SK-N-SH (cell line): Measurements from ENCODE around the gene CCDC13. TPM values are rescaled to one million over a fixed set of nuclear protein-coding genes. Genes with fewer than 3 reads are reported as not detected.

ENCODE experiments used
- CTCF ChIA-PET: fragments of 300-600, 350-600 bp; formaldehyde crosslinking; extraction: SDS; loops from one replicate; lab custom pipeline; 2021; lab: Yijun Ruan, JAX
- POLR2A ChIA-PET: fragments of 350-600 bp; sonication (Branson Sonifier 250); formaldehyde crosslinking; extraction: SDS; loops from one replicate; lab custom pipeline; 2020; ENCODE audit warnings: antibody characterized with exemption, inconsistent platforms; lab: Yijun Ruan, JAX
- DNase-seq: peaks from one replicate; pipeline ENCODE4 v3.0.0; 2012
- H2AFZ ChIP-seq: fragments of 200-600 bp; sonication (generic); 2 replicates; pipeline ENCODE4 v1.8.1; 2016; ENCODE audit warnings: antibody characterized with exemption, mild to moderate bottlenecking, low read depth
- H3F3A ChIP-seq: fragments of 200-600 bp; sonication (generic); replicated peaks from 2 replicates; pipeline ENCODE3; 2016; ENCODE audit warnings: antibody characterized with exemption, mild to moderate bottlenecking; ENCODE audit not compliant: insufficient read depth
- H3K27ac ChIP-seq, 2 experiments: fragments of 200-500 bp in 1 of 2; fragments of 200-600 bp in 1 of 2; sonication (Bioruptor generic) in 1 of 2; sonication (generic), shearing (Covaris generic) in 1 of 2; 2 replicates each; pipeline versions ENCODE4 v1.5.1 to v1.6.1; 2014 to 2016; ENCODE audit warnings: low read depth in 2 of 2, inconsistent platforms in 1 of 2, low read length in 1 of 2, mild to moderate bottlenecking in 1 of 2, mixed read lengths in 1 of 2
- H3K27me3 ChIP-seq: fragments of 200-600 bp; sonication (generic), shearing (Covaris generic); 2 replicates; pipeline ENCODE4 v1.6.1; 2016; ENCODE audit warnings: mixed run types; ENCODE audit not compliant: insufficient read depth
- H3K36me3 ChIP-seq, 2 experiments: fragments of 200-500 bp in 1 of 2; fragments of 200-600 bp in 1 of 2; sonication (Bioruptor generic) in 1 of 2; sonication (generic) in 1 of 2; replicated peaks in 1 of 2; 2 replicates each; pipeline versions ENCODE3 to v1.5.1; 2014 to 2016; ENCODE audit warnings: low read length in 1 of 2, mild to moderate bottlenecking in 1 of 2; ENCODE audit not compliant: insufficient read depth in 2 of 2, control insufficient read depth in 1 of 2
- H3K4me1 ChIP-seq, 2 experiments: fragments of 200-500 bp in 1 of 2; fragments of 200-600 bp in 1 of 2; sonication (Bioruptor generic) in 1 of 2; sonication (generic), shearing (Covaris generic) in 1 of 2; 2 replicates each; pipeline versions ENCODE4 v1.5.1 to v1.6.1; 2014 to 2016; ENCODE audit warnings: low read depth in 1 of 2, low read length in 1 of 2, mixed run types in 1 of 2; ENCODE audit not compliant: insufficient read depth in 2 of 2, control insufficient read depth in 1 of 2
- H3K4me2 ChIP-seq: fragments of 200-600 bp; sonication (generic), shearing (Covaris generic); 2 replicates; pipeline ENCODE4 v1.6.1; 2017; ENCODE audit warnings: mixed run types
- H3K4me3 ChIP-seq, 2 experiments: fragments of 200-500 bp in 1 of 2; fragments of 200-600 bp in 1 of 2; sonication (Bioruptor generic) in 1 of 2; sonication (generic), shearing (Covaris generic) in 1 of 2; 2 replicates each; pipeline versions ENCODE4 v1.5.1 to v1.8.1; 2014 to 2016; ENCODE audit warnings: low read depth in 2 of 2, inconsistent platforms in 1 of 2, low read length in 1 of 2, mild to moderate bottlenecking in 1 of 2, mixed read lengths in 1 of 2, moderate library complexity in 1 of 2
- H3K79me2 ChIP-seq: fragments of 200-600 bp; sonication (generic); 2 replicates; pipeline ENCODE4 v1.8.1; 2017; ENCODE audit warnings: mild to moderate bottlenecking; ENCODE audit not compliant: insufficient read depth
- H3K9ac ChIP-seq: fragments of 200-600 bp; sonication (generic); 2 replicates; pipeline ENCODE4 v1.6.1; 2017; ENCODE audit warnings: mixed run types
- H3K9me2 ChIP-seq: fragments of 200-600 bp; sonication (generic); 2 replicates; pipeline ENCODE4 v1.6.1; 2017; ENCODE audit warnings: mixed run types
- H3K9me3 ChIP-seq: fragments of 200-600 bp; sonication (generic); 2 replicates; pipeline ENCODE4 v1.6.1; 2017; ENCODE audit warnings: mixed run types, mild to moderate bottlenecking, moderate library complexity
- H4K20me1 ChIP-seq: fragments of 200-600 bp; sonication (generic); 2 replicates; pipeline ENCODE4 v1.6.1; 2017; ENCODE audit warnings: mild to moderate bottlenecking, mixed run types; ENCODE audit not compliant: insufficient read depth
- ELF1 ChIP-seq: IDR thresholded peaks from 2 replicates; pipeline ENCODE4 v1.4.0; 2012
- EZH2phosphoT487 ChIP-seq: fragments of 200-600 bp; sonication (generic); IDR thresholded peaks from 2 replicates; pipeline ENCODE4 v1.6.1; 2017; ENCODE audit warnings: low read depth, mixed run types, mild to moderate bottlenecking, antibody characterized with exemption, moderate library complexity, borderline replicate concordance
- FOXM1 ChIP-seq: IDR thresholded peaks from 2 replicates; pipeline ENCODE4 v1.4.0; 2012; ENCODE audit warnings: low read depth, mild to moderate bottlenecking
- GATA2 ChIP-seq: sonication (generic); formaldehyde crosslinking; IDR thresholded peaks from 2 replicates; pipeline ENCODE4 v1.5.0; 2020; ENCODE audit warnings: mild to moderate bottlenecking, missing genetic modification reagents
- NRF1 ChIP-seq: IDR thresholded peaks from 2 replicates; pipeline ENCODE4 v1.6.1; 2012; ENCODE audit warnings: low read depth, mild to moderate bottlenecking, low read length
- RXRA ChIP-seq: IDR thresholded peaks from 2 replicates; pipeline ENCODE4 v1.4.0; 2012; ENCODE audit warnings: low read depth, mild to moderate bottlenecking, borderline replicate concordance
- TAF1 ChIP-seq: IDR thresholded peaks from 2 replicates; pipeline ENCODE4 v1.6.1; 2012; ENCODE audit warnings: low read depth, mild to moderate bottlenecking, low read length, moderate library complexity, borderline replicate concordance
- YY1 ChIP-seq: IDR thresholded peaks from 2 replicates; pipeline ENCODE4 v1.4.0; 2012; ENCODE audit warnings: low read depth, mild to moderate bottlenecking
- WGBS: methylation state at CpG from one replicate; pipeline ENCODE4 v1.1.6; 2017; ENCODE audit warnings: low lambda C conversion rate; 5-methylcytosine and 5-hydroxymethylcytosine counted together
- polyA plus RNA-seq, 3 experiments: library from polyadenylated mRNA; depleted of rRNA; stranded (reverse); fragments of >200 nt; gene quantifications; 2 replicates each; pipeline ENCODE4 v1.2.3, GENCODE V29; 2012
- TF ChIP-seq, protein P1 (sequence below): fragments of 150-350 bp; IDR thresholded peaks from 2 replicates; pipeline ENCODE4 v1.6.1; 2016; ENCODE audit warnings: mild to moderate bottlenecking, low read depth, low read length
- TF ChIP-seq, protein P2 (sequence below): IDR thresholded peaks from 2 replicates; pipeline ENCODE4 v1.6.1; 2012; ENCODE audit warnings: mild to moderate bottlenecking, low read depth, low read length, moderate library complexity

CCDC13 gene
- polyA plus RNA-seq, 1 of the 3 experiments (the other 2 are of a cell fraction) = 0.66 TPM

DNA sequence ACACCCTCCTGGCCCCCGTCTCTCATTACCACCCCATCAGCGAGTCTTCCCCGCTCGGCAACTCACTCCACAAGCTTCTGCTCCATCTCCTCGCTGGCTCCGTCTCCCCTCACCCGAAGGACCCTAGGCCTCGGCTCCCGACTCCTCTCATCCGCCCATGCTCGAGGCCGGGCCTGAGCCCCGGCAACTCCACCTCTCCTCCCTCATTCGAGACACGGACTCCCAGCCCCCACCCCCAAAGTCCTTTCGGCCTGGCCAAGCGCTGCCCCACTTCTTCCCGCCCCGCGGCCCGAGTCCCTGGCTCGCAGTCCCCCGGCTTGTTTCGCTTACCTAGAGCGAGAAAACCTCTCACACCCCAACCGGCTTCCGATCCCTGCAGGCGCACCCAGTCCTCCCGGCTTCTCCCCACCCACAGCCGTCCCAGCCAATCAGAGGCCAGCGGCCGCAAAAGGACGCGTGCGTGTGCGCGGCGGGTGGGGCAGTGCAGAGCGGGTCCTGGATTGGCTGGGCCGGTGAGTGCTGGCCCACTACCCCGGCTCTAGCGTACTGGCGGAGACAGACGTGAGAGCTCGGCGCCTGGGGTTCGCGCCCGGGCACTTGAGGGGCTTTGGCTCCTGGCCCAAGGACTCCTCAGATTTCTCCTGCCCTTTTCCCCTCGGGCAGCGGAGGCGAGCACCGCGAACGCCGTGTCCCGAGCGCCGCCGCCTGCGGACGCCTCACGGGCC, 31.2 kb upstream of the CCDC13 start, which contains the start of gene HIGD1A (continued):
- TF ChIP-seq, protein P1, sequence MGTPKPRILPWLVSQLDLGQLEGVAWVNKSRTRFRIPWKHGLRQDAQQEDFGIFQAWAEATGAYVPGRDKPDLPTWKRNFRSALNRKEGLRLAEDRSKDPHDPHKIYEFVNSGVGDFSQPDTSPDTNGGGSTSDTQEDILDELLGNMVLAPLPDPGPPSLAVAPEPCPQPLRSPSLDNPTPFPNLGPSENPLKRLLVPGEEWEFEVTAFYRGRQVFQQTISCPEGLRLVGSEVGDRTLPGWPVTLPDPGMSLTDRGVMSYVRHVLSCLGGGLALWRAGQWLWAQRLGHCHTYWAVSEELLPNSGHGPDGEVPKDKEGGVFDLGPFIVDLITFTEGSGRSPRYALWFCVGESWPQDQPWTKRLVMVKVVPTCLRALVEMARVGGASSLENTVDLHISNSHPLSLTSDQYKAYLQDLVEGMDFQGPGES = peak; percentile 42; the same call in 1 of the 2 replicates
- no peak for TF ChIP-seq EZH2phosphoT487
- TF ChIP-seq, protein P2, sequence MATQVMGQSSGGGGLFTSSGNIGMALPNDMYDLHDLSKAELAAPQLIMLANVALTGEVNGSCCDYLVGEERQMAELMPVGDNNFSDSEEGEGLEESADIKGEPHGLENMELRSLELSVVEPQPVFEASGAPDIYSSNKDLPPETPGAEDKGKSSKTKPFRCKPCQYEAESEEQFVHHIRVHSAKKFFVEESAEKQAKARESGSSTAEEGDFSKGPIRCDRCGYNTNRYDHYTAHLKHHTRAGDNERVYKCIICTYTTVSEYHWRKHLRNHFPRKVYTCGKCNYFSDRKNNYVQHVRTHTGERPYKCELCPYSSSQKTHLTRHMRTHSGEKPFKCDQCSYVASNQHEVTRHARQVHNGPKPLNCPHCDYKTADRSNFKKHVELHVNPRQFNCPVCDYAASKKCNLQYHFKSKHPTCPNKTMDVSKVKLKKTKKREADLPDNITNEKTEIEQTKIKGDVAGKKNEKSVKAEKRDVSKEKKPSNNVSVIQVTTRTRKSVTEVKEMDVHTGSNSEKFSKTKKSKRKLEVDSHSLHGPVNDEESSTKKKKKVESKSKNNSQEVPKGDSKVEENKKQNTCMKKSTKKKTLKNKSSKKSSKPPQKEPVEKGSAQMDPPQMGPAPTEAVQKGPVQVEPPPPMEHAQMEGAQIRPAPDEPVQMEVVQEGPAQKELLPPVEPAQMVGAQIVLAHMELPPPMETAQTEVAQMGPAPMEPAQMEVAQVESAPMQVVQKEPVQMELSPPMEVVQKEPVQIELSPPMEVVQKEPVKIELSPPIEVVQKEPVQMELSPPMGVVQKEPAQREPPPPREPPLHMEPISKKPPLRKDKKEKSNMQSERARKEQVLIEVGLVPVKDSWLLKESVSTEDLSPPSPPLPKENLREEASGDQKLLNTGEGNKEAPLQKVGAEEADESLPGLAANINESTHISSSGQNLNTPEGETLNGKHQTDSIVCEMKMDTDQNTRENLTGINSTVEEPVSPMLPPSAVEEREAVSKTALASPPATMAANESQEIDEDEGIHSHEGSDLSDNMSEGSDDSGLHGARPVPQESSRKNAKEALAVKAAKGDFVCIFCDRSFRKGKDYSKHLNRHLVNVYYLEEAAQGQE = peak; percentile 16; the same call in 1 of the 2 replicates
- TF ChIP-seq FOXM1 = no peak
- no peak for TF ChIP-seq ELF1
- TF ChIP-seq GATA2 (CRISPR knock-in tag) = no peak
- peak; percentile 71 for TF ChIP-seq NRF1

DNA sequence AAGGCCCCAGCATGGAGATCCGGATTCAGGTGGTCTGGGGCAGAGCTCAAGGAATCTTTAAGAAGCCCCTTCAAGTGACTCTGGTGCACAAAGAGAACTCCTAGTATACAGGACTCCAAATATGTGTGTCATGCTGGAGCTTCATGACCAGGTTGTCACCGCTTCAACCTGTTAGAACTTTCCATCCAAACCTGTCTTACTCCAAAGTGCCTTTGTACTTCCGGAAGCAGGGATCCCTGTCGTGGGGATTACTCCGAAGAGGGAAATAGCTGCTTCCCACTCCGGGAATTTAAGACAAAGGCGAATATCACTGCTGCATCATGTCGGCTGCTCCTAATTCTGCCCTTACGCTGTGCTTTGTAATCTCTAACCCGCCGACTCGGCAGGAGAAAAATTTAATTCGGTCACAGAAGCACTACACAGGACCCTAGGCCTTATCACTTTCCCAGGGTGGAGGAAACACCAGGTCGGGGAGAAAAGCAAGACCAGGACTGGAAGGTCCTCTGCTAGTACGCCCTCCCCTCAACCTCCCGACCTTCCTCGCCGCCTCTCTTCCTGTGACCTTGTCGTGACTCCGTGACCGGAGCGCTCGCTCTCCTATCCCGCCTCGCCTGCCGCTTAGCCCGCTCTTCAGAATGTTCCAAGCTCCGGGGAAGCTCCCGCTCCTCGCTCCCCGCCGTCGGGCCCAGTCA, 30.5 kb upstream of the CCDC13 start:
- Histone ChIP-seq H3K9me3 (no peaks in the 10 kb centered on the region), H3K4me3 (peak overlapping the region; percentile 85 to 89), H3K27ac (peak overlapping the region; percentile 87 to 91), H3F3A (peaks cover 9% of the 10 kb centered on the region), H3K79me2 (peaks cover 49% of the 10 kb centered on the region), H3K9ac (peak overlapping the region; percentile 79), H3K9me2 (no peaks in the 10 kb centered on the region), H2AFZ (peak overlapping the region; percentile 74), H3K27me3 (no peaks in the 10 kb centered on the region), H3K4me1 (peaks cover 0 to 13% of the 10 kb centered on the region in 2 experiments; a peak in 3 of 4 replicates), H3K4me2 (peak overlapping the region; percentile 87), H4K20me1 (peaks cover 5% of the 10 kb centered on the region; the same call in 1 of the 2 replicates), H3K36me3 (peaks cover 3 to 15% of the 10 kb centered on the region in 2 experiments)
- ChIA-PET POLR2A (interaction anchor here (0.6 to 1.2 kb wide), 2 partner anchors 16 to 36 kb away, joined by 3 to 5 read pairs; no protein-coding TSS in a partner anchor), CTCF (interaction anchor here (0.7 to 3.5 kb wide), 9 partner anchors 9 to 158 kb away, joined by 3 to 16 read pairs (median 4); no protein-coding TSS in a partner anchor)
- 2% methylated on average over 22 of the region's 33 CpGs for WGBS
- peak; percentile 64 for DNase-seq
- TF ChIP-seq ELF1 = peak; percentile 30; the same call in 1 of the 2 replicates
- TF ChIP-seq YY1 = peak; percentile 71; the same call in 1 of the 2 replicates
- 0 out of 2 replicates have a peak, but pooled peaks have one; percentile 38 for TF ChIP-seq TAF1
- no peak for TF ChIP-seq RXRA
